AML-193 (cell line): ENCODE measurements around the gene METRN.

Source experiments
- DNase-seq, 2 experiments: peaks; one replicate each; lab custom pipeline; 2025; lab: John Stamatoyannopoulos, UW

METRN gene

GRCh38 chr16:714558-715476 is at the start of gene METRN:
TSS of gene METRN (plus strand) at chr16:715118. CDS start at chr16:715290, 172 bp downstream.
- peak; percentile 73 to 74 for DNase-seq

GRCh38 chr16:666572-666971 is 48.3 kb upstream of the METRN start:
- no peak for DNase-seq

GRCh38 chr16:667113-667779 is 47.7 kb upstream of the METRN start:
- DNase-seq, result no peak

- peak; percentile 82 to 83 for DNase-seq
Measured at GRCh38 chr16:667780-668518, 47.0 kb upstream of the METRN start, which contains the start of gene RHOT2. TSS of gene RHOT2 (plus strand) at chr16:668132. CDS start at chr16:668200, 68 bp downstream.

GRCh38 chr16:668519-669171 is 46.3 kb upstream of the METRN start:
- no peak for DNase-seq

GRCh38 chr16:669666-670065 is 45.3 kb upstream of the METRN start:
- DNase-seq, result no peak

GRCh38 chr16:670485-671352 is 44.2 kb upstream of the METRN start:
- DNase-seq, result no peak

- DNase-seq, result no peak
Measured at GRCh38 chr16:671353-672131, 43.4 kb upstream of the METRN start.

- DNase-seq, result no peak
Measured at GRCh38 chr16:672371-672770, 42.5 kb upstream of the METRN start.

GRCh38 chr16:672851-673250 is 42.1 kb upstream of the METRN start:
- no peak for DNase-seq

GRCh38 chr16:673399-673991 is 41.4 kb upstream of the METRN start:
- no peak for DNase-seq

- DNase-seq, result no peak
Measured at GRCh38 chr16:674214-674881, 40.6 kb upstream of the METRN start.

GRCh38 chr16:674968-675883 is 39.7 kb upstream of the METRN start, which contains the start of gene RHBDL1:
TSS of gene RHBDL1 (plus strand) at chr16:675671. CDS start at chr16:675791, 120 bp downstream.
- DNase-seq, result no peak

- no peak for DNase-seq
Measured at GRCh38 chr16:675884-676564, 38.9 kb upstream of the METRN start.

- DNase-seq, result no peak
Measured at GRCh38 chr16:676565-676902, 38.4 kb upstream of the METRN start.

- no peak for DNase-seq
Measured at GRCh38 chr16:676913-677312, 38.0 kb upstream of the METRN start.
